Lower leg skin (tissue), 3 donors: ENCODE results near the gene ZNF670.

ENCODE experiments used
- CTCF ChIP-seq, 3 donors: fragments of 450-650 bp; IDR thresholded peaks; one replicate each; pipeline ENCODE4 v1.5.1; 2016; ENCODE audit warnings: antibody characterized with exemption in 3 of 3, mild to moderate bottlenecking in 3 of 3, moderate library complexity in 2 of 3
- POLR2A ChIP-seq, 2 donors: fragments of 450-650 bp; IDR thresholded peaks; one replicate each; pipeline ENCODE4 v1.6.1; 2016 to 2017; ENCODE audit warnings: antibody characterized with exemption in 2 of 2, mild to moderate bottlenecking in 1 of 2, moderate library complexity in 1 of 2

- TF ChIP-seq POLR2A (IDR thresholded peaks at IDR 0.05), result no peak
- no peak for TF ChIP-seq CTCF (IDR thresholded peaks at IDR 0.05)
Measured at GRCh38 chr1:247043406-247043805, 35.2 kb downstream of the ZNF670 start.
